Measurements from ENCODE around the gene TRAIP. TPM values are rescaled to one million over a fixed set of nuclear protein-coding genes. Genes with fewer than 3 reads are reported as not detected.
A peak's percentile ranks its signal among the peaks of the same experiment; 100 is the strongest.
"Not testable (repeated sequence)": the region's sequence is repeated elsewhere in the genome, so short reads cannot be mapped to it uniquely, and the experiment has no call there.

Gene TRAIP
- total RNA-seq, 2 donors from 2014 or later = 0.98 to 2.0 TPM

DNA sequence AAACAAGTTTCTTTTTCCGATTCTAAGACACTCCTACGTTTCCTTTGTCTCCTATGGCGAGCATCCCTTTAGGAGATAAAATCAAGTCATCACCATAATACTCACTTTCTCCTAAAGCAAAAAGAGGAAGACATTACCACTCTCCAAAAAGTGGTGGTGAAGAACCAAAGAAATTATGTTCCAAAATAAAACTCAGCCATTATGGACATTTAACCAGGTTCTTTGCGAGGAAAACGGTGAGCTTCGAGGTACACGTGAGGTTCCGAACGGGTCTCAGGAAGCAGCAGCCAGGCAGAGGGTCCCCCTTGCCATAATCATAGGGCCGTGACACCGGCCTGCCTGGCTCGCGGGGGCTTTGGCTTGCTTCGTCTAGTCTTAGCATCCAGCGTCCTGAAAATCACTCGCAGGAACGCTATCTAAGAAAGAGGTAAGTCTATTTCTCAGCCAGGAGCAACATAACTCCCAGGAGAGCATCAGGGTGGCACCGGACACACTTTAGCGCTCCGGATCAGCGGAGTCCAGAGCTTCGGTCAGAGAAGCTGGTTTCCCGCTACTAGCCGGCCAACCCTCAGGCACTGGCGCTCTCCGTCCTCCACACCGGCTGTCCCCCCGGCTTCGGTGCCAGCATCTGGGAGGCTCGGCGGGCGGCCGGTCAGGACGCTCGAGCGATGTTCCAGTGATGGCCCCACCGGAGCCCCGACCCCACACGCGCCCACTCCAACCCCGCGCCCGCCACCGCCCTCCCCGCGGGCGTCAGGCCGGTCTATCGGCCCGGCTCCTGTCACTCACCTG is 70.6 kb downstream of the TRAIP start:
- peaks cover 0 to 46% of the 10 kb centered on the region in 2 donors for H3K4me1 ChIP-seq
- peak overlapping the region; percentile 96 to 98 for H3K4me3 ChIP-seq
- no peaks in the 10 kb centered on the region for H3K27me3 ChIP-seq
- peak overlapping the region; percentile 95 to 99 for H3K27ac ChIP-seq
- no peak for DNase-seq (ENCODE audit: low spot score)
- H3K36me3 ChIP-seq = peaks cover 8% of the 10 kb centered on the region
- TF ChIP-seq, protein P1, sequence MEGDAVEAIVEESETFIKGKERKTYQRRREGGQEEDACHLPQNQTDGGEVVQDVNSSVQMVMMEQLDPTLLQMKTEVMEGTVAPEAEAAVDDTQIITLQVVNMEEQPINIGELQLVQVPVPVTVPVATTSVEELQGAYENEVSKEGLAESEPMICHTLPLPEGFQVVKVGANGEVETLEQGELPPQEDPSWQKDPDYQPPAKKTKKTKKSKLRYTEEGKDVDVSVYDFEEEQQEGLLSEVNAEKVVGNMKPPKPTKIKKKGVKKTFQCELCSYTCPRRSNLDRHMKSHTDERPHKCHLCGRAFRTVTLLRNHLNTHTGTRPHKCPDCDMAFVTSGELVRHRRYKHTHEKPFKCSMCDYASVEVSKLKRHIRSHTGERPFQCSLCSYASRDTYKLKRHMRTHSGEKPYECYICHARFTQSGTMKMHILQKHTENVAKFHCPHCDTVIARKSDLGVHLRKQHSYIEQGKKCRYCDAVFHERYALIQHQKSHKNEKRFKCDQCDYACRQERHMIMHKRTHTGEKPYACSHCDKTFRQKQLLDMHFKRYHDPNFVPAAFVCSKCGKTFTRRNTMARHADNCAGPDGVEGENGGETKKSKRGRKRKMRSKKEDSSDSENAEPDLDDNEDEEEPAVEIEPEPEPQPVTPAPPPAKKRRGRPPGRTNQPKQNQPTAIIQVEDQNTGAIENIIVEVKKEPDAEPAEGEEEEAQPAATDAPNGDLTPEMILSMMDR (IDR thresholded peaks at IDR 0.05) = no peak
- no peaks in the 10 kb centered on the region for H3K9me3 ChIP-seq

DNA sequence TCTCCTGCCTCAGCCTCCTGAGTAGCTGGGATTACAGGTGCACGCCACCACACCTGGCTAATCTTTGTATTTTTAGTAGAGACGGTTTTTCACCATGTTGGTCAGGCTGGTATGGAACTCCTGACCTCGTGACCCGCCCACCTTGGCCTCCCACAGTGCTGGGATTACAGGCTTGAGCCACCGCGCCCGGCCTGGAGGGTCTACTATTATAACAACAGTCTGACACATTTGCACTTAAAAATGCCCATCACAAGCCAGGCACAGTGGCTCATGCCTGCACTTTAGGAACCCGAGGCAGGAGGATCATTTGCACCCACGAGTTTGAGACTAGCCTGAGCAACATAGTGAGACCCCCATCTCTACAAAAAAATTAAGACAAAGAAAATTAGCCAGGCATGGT is 74.1 kb downstream of the TRAIP start:
- H3K27ac ChIP-seq; H3K27me3 ChIP-seq; H3K36me3 ChIP-seq; DNase-seq (ENCODE audit: low spot score); H3K4me3 ChIP-seq; H3K9me3 ChIP-seq: not testable (repeated sequence)
- peaks cover 0 to 48% of the 10 kb centered on the region in 2 donors for H3K4me1 ChIP-seq

DNA sequence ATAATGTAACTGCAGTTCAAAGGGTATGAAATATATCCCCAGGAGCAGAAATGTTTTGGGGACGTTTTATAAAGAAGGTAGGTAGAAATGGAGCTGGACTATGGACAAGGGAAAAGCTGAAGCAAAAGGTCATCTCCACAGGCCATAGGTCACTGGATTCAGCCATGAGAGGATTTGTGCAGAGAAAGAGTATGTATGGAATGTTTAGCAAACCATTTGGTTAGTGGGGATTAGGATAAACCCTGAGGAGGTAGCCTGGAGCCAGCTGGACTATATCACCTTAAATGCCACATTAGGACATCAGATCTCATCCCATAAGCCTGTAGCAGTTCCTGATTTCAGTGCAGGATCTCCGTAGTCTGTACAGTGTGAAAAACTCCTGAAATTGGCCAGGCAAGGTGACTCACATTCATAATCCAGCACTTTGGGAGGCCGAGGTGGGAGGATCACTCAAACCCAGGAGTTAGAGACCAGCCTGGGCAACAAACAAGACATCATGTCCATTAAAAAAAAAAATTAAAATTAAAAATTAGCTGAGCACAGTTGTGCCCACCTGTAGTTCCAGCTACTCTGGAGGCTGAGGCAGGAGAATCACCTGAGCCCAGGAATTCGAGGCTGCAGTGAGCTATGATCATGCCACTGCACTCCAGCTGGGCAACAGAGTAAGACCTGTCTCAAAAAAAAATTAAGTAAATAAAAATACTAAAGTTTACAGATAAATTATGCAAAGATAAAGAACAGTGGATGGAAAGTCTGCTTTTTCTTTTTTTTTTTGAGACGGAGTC is 74.8 kb downstream of the TRAIP start:
- Histone ChIP-seq H3K27me3 (no peaks in the 10 kb centered on the region), H3K27ac (no peak overlapping the region), H3K4me1 (peaks cover 0 to 42% of the 10 kb centered on the region in 2 donors), H3K4me3 (no peak overlapping the region), H3K9me3 (no peaks in the 10 kb centered on the region), H3K36me3 (peaks cover 8% of the 10 kb centered on the region)
- TF ChIP-seq, protein P1 (IDR thresholded peaks at IDR 0.05) = no peak
- no peak for DNase-seq (ENCODE audit: low spot score)

DNA sequence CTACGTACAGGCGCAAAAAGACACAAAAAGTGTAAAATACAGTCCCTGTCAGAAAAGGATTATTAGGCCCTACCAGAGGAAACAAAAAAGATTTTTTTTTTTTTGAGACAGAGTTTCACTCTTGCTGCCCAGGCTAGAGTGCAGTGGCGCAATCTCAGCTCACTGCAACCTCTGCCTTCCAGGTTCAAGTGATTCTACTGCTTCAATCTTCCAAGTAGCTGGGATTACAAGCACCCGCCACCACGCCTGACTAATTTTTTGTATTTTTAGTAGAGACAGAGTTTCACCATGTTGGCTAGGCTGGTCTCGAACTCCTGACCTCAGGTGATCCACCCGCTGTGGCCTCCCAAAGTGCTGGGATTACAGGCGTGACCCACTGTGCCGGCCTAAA is 75.4 kb downstream of the TRAIP start:
- not testable (repeated sequence) for H3K27me3 ChIP-seq; DNase-seq (ENCODE audit: low spot score); H3K4me3 ChIP-seq; H3K9me3 ChIP-seq; H3K27ac ChIP-seq; H3K36me3 ChIP-seq
- peaks cover 0 to 42% of the 10 kb centered on the region in 2 donors for H3K4me1 ChIP-seq

DNA sequence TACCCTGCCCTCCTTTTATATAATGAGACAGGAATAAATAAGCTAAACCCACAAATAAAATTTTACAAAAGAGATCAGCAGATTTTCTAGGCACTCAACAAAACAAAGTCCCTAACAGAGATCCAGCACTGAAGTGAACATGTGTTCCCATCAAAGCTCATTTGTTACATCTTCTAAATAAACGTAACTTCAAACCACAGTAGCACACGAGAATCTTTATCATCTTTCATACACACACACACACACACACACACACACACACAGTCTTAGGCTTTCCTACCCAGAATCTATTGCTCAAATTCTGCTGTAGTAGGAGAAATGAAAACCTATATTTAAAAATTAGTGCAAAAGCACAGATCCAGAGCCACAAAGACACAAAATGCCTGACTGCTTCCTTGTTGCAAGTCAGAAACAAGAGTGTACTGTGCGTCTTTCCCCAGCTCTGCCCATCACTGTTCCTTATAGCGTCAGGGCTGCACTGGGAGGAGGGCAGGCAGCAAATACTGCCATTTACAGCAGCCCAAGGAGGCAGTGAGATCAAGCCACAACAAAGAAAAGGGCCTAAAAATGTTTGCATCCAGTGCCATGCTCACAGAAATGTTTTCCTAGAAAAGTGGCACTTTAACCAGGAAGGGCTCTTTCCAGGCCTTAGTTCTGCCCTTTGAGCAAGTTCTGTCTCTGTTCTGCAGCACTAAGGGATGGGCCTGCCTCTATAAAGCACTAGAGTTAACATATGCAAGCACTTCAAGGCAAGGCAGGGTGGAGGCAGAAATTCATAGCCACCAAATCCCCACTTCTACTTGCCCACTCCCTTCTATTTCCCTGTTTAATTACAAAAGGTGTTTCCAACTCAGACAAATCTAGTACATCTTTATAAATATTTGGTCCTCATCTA is 76.0 kb downstream of the TRAIP start:
- Histone ChIP-seq H3K4me3 (no peak overlapping the region), H3K9me3 (no peaks in the 10 kb centered on the region), H3K4me1 (peaks cover 0 to 39% of the 10 kb centered on the region in 2 donors), H3K27me3 (no peaks in the 10 kb centered on the region), H3K36me3 (peaks cover 8% of the 10 kb centered on the region), H3K27ac (no peak overlapping the region)
- TF ChIP-seq, protein P1 (IDR thresholded peaks at IDR 0.05) = no peak
- DNase-seq (ENCODE audit: low spot score) = no peak

DNA sequence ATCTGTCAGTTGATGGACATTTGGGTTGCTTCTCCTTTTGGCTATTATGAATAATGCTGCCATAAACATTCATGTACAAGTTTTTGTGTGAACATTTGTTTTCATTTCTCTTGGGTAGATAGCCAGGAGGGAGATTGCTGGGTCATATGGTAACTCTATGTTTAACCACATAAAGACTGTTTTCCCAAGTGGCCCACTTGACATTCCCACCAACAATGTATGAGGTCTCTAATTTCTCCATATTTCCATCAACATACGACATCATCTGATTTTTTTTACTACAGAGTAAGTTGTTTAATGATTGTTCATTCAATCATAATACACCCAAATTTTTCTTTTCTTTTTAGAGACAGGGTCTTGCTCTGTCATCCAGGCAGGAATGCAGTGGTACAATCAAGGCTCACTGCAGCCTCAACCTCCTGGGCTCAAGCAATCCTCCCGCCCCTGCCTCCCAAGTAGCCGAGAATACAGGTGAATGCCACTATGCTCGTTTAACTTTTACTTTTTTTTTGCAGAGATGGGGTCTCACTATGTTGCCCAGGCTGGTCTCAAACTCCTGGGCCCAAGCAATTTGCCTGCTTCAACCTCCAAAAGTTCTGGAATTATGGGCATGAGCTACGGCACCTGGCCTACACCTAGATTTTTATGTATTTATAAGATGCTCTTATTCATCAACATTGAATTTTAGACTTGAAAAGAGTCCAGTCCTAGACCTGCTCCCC is 76.8 kb downstream of the TRAIP start:
- peaks cover 0 to 31% of the 10 kb centered on the region in 2 donors for H3K4me1 ChIP-seq

More for the DNA sequence above, 76.8 kb downstream of the TRAIP start:
- TF ChIP-seq, protein P1 (IDR thresholded peaks at IDR 0.05) = no peak
- Histone ChIP-seq H3K27me3 (no peaks in the 10 kb centered on the region), H3K9me3 (no peaks in the 10 kb centered on the region), H3K27ac (no peak overlapping the region), H3K4me3 (no peak overlapping the region), H3K36me3 (peaks cover 8% of the 10 kb centered on the region)
- no peak for DNase-seq (ENCODE audit: low spot score)
